T-helper 1 cell (primary cell): ENCODE data around the gene CCDC74A.
"Not testable (repeated sequence)": the region's sequence is repeated elsewhere in the genome, so short reads cannot be mapped to it uniquely, and the experiment has no call there.

Experiments used
- DNase-seq, 5 donors: peaks; one replicate each; pipeline ENCODE4 v3.0.0-alpha.2; 2012 to 2020
- total RNA-seq, 4 donors: gene quantifications; one replicate each; lab custom pipeline; 2026; lab: John Stamatoyannopoulos, UW

The CCDC74A gene
- total RNA-seq, result 0.85 to 2.8 (median 1.4) reads per million in 4 donors

GRCh38 chr2:131527131-131528001 is at the start of gene CCDC74A:
Gene CCDC74A, plus strand, starts transcription at chr2:131527888. Its CDS starts 83 bp downstream, at chr2:131527971.
- DNase-seq, result peak; percentile 67 to 82 (median 72)

DNA sequence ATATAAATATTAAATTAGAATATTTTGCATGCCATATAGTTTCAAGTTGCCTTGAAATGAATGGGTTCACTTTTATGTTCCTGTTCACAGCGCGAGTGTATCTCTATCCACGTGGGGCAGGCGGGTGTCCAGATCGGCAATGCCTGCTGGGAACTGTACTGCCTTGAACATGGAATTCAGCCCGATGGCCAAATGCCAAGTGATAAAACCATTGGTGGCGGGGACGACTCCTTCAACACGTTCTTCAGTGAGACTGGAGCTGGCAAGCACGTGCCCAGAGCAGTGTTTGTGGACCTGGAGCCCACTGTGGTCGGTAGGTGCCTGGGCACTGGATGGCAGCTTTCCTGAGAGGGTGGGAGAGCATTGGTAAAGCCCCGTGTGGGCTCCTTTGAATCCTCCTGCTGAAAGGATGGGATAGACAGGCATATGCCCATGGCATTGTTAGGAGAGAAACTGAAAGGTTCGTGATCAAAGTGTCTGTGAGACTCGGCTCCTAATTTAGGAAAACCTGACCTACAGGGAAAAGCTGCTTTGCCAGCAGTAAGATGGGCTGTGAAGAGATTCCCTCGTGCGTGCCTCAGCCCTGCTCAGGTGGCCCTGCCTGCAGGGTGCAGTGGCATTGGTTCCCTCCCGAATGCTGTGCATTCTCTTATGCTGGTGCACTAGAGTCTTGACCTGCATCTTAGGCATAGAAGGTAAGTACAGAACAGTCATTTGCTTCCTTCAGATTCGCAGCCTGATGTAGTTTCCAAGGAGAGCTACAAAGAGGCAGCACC is 49.4 kb upstream of the CCDC74A start:
- DNase-seq, result not testable (repeated sequence)

DNA sequence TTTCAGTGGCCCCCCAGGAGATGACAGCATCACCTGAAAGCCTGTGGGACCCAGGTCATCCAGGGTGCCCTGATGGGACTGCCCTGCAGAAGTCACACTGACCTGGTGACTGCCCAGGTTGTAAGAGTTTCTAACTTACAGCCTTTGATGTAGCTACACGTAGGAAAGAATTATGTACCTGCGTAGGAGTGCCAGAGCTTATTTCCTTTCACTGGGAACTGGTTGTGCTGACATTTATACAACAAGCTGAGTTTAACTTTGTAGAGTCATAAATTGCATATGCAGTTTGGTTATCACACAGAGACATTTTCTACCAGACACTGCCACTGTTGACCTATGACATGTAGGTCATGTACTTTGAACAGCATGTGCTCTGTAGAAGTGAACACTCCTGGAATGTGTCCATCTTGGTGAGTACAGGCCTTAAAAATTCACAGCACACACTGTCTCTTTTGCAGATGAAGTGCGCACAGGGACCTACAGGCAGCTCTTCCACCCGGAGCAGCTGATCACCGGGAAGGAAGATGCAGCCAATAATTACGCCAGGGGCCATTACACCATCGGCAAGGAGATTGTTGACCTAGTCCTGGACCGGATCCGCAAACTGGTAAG is 48.7 kb upstream of the CCDC74A start:
- DNase-seq, result not testable (repeated sequence)

DNA sequence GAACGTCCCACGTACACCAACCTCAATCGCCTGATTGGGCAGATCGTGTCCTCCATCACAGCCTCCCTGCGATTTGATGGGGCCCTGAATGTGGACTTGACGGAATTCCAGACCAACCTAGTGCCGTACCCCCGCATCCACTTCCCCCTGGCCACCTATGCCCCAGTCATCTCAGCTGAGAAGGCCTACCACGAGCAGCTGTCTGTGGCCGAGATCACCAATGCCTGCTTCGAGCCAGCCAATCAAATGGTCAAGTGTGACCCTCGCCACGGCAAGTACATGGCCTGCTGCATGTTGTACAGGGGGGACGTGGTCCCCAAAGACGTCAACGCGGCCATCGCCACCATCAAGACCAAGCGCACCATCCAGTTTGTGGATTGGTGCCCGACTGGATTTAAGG is 47.3 kb upstream of the CCDC74A start:
- not testable (repeated sequence) for DNase-seq

GRCh38 chr2:131482506-131483155 is 45.1 kb upstream of the CCDC74A start:
- DNase-seq, result not testable (repeated sequence)

- DNase-seq, result not testable (repeated sequence)
Measured at GRCh38 chr2:131483981-131484820, 43.5 kb upstream of the CCDC74A start.

DNA sequence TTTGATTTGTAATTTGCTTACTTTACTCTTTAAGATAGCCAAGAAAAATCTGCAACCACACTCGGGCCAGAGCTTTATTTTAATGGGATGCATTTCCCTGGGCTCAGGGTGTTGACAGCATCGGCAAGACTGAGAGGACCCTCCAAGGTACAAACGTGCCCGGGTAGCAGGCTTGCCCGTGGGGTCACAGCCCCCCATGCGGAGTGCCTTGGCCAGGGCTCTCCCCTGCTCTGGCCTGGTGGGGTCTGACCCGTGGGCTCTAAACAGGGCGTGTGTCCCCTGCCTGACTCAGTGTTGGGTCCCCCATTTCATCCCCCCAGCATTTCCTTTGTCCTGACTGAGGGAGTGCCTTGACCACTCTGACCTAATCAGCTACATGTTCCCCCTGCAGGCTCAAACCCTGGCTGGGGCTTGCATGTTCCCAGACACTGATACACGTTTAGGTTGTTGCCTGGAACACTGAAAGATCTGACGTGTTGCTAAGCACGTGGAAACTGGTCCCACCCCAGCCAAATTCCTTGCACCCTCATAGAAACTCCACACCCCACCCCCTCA is 42.7 kb upstream of the CCDC74A start:
- not testable (repeated sequence) for DNase-seq

GRCh38 chr2:131486201-131486902 is 41.3 kb upstream of the CCDC74A start:
- DNase-seq, result not testable (repeated sequence)

DNA sequence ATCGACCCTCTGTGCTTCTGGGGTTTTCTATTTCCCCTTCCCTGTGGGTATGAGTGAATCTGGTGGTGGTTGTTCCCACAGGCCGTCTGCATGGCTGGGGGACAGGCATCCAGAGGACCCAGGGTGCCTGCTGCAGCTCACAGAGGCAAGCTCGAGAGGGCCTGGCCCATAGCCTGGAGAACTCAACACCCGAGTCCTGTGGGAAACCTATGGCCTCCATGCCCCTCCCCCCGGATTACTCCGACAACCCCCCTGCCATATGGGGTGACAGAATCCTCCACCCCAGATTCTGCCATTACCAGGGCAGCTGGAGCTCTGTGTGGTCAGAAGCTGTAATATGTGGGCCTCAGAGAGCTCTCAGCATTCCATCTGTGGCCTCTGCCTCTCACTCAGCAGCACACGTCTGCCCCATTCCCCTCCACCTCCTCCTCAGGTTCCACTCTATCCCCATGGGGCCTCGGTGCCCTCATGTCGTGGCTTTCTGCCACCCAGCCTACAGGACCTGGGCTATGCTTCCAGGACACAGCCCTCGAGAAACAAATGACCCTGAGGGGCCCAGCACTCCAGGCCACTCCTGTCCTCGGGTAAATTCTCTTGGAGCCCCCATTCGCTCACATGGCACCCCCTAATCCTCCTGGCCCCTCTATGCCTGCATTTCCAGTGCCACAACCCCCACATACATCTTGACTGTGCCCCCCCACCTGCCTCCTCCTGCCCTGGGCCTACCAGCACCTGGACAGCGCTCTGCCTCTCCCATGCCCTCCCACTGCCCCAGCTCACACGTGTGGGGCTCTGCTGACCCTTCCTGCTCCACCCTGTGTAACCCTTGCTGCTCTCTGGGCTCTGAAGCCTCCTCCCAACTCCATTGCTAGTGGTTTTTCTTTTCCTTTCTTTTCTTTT is 39.1 kb upstream of the CCDC74A start:
- no peak for DNase-seq

DNA sequence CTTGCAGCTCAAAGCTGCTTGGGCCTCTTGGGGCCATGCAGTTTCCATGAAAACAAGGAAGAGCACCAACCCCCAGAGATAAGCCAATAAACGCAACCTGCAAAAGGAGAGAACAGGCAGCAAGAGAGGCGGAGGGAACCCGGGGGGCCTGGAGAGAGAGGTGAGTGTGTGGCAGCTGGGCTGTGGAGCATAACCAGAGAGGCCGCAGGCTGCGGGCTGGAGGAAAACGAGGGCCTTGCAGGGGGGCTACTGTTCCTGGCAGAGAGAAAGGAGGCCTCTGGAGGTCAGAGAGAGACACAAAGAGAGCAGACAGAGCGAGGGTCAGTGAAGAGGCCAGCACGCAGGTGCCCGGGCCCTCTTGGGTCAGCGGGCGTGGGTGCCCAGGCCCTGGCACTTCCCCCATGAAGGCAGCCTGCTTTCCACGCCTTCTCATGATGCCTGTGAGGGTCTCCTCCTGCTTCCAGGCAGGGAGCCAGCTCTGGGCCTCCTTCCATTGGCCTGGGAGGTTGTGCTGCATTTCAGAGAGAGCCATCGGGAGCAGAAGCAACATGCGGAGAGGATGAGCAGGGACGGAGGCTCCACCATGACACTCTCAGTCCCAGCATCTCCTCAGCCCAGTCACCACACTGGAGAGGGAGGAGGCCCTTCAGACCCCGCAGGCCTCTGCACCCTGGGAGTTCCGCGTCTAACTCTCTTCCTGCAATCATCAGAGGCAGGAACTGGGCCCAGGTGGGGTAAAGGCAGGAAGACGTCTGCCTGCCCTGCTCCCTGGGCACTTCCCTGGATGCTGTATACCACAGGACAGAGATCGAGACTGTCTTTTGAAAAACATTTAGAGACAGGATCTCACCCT is 36.8 kb upstream of the CCDC74A start:
- DNase-seq, result peak in 3 of 5 donors; percentile 13 to 34 (median 20)

- not testable (repeated sequence) for DNase-seq
Measured at GRCh38 chr2:131491469-131491836, 36.2 kb upstream of the CCDC74A start.

DNA sequence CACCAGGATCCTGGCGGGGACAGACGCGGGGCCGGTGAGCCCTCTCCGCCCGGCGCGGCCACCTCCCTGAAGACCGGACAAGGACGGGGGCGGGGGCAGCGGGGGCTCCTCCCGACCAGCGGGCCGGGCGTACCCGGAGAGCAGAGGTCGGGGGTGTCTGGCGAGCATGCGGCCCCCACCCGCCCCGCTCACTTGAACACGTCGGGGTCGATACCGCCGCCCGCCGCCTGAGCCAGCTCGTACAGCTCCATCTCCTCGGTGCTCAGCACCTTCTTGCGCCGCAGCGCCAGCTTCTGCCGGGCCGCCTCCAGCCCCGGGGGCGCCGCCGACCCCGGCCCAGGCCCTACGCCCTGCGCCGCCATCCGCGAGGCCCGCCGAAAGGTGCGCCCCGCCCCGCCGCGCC is 35.7 kb upstream of the CCDC74A start, which contains the start of gene MZT2A:
TSS of gene MZT2A (minus strand) at position 383 of the 403 bp plus-strand sequence. CDS start at position 362, 21 bp downstream.
- not testable (repeated sequence) for DNase-seq

- peak; percentile 87 to 97 (median 90) for DNase-seq
Measured at GRCh38 chr2:131492418-131493198, 35.1 kb upstream of the CCDC74A start.

- no peak for DNase-seq
Measured at GRCh38 chr2:131493199-131493968, 34.3 kb upstream of the CCDC74A start.

DNA sequence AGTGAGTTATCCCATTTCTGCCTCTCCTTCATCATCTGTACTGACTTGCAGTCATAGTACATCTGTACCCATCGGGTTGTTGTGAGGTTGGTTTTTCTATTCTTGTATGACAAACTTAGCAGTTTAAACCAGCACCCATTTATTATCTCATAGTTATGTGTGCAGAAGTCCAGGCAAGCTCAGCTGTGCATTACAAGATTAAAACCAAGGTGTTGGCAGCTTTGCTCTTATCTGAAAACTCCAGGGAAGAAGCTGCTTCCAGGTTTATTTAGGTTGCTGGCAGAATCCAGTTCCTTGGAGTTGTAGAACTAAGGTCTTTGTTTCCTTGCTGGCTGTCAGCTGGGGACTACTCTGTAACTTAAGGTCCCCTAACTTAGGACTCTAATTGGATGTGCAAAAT is 32.2 kb upstream of the CCDC74A start:
- not testable (repeated sequence) for DNase-seq

DNA sequence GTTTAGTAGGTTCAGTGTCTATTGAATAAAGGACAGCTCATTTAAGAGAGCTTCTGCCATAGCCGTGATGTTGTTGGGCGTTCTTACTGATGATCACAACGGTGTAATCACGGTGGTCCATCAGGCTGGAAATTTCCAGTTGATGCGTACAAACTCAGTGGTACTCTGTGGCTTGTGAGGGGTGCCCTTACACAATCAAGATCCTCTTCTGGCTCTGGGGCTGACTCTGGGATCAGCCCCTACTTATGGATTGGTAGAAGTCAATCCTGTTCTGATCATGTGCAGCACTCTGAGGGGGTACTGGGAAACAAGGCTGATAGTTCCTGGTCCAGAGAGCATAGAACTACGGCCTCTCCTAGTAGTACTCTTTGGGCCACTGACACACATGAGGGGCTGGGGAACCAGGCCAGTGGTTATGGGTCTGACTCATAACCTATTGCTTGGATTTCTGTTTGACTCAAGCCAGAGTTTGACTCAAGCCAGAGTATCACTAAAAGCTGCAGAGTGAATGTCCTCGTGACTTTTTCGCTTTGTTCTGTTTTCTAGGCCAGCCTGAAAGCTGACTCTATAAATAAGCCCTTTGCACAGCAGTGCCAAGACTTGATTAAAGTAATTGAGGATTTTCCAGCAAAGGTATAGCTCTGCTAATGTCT is 29.2 kb upstream of the CCDC74A start:
- DNase-seq, result peak in 1 of 5 donors; percentile 58
